Suprapubic skin (tissue), 4 donors: ENCODE measurements around the gene CACNG3. TPM values are rescaled to one million over a fixed set of nuclear protein-coding genes. Genes with fewer than 3 reads are reported as not detected.

Experiments
- DNase-seq, 2 donors: peaks; one replicate each; pipeline ENCODE4 v3.0.0-alpha.2; 2019; ENCODE audit warnings: low spot score in 2 of 2
- H3K27ac ChIP-seq: fragments of 200-600 bp; sonication (generic); one replicate; pipeline ENCODE4 v1.5.1; 2019
- H3K27me3 ChIP-seq: fragments of 200-600 bp; sonication (generic); one replicate; pipeline ENCODE4 v1.5.1; 2019
- H3K36me3 ChIP-seq: fragments of 200-600 bp; sonication (generic); one replicate; pipeline ENCODE4 v1.5.1; 2019
- H3K4me1 ChIP-seq: fragments of 200-600 bp; sonication (generic); one replicate; pipeline ENCODE4 v1.5.1; 2019
- H3K4me3 ChIP-seq: fragments of 200-600 bp; sonication (generic); one replicate; pipeline ENCODE4 v1.5.1; 2019; ENCODE audit warnings: mild to moderate bottlenecking
- H3K9me3 ChIP-seq: fragments of 200-600 bp; sonication (generic); one replicate; pipeline ENCODE4 v1.5.1; 2019
- CTCF ChIP-seq, 2 donors: fragments of 200-600 bp in 1 of 2; fragments of 450-650 bp in 1 of 2; sonication (generic) in 1 of 2; IDR thresholded peaks; one replicate each; pipeline ENCODE4 v1.5.1; 2016 to 2019; ENCODE audit warnings: antibody characterized with exemption in 2 of 2, mild to moderate bottlenecking in 1 of 2, moderate library complexity in 1 of 2
- EP300 ChIP-seq: sonication (generic); formaldehyde crosslinking; IDR thresholded peaks from one replicate; pipeline ENCODE4 v1.6.1; 2017; ENCODE audit warnings: antibody characterized with exemption
- POLR2A ChIP-seq, 2 donors: fragments of 450-650 bp; IDR thresholded peaks; one replicate each; pipeline ENCODE4 v1.6.1; 2017; ENCODE audit warnings: antibody characterized with exemption in 2 of 2, mild to moderate bottlenecking in 2 of 2, moderate library complexity in 2 of 2
- POLR2AphosphoS5 ChIP-seq, 3 donors: sonication (generic); formaldehyde crosslinking; IDR thresholded peaks; one replicate each; pipeline ENCODE4 v1.6.1; 2017; ENCODE audit warnings: antibody characterized with exemption in 3 of 3
- WGBS: methylation state at CpG from one replicate; pipeline ENCODE4 v1.1.5; 2018; 5-methylcytosine and 5-hydroxymethylcytosine counted together
- total RNA-seq, 4 donors: library from RNA; depleted of rRNA; stranded (reverse); fragments of >200 nt; gene quantifications; one replicate each; pipeline ENCODE4 v1.1.0, GENCODE V29; 2016

The CACNG3 gene
- total RNA-seq, 4 donors from 2014 or later, result not detected

DNA sequence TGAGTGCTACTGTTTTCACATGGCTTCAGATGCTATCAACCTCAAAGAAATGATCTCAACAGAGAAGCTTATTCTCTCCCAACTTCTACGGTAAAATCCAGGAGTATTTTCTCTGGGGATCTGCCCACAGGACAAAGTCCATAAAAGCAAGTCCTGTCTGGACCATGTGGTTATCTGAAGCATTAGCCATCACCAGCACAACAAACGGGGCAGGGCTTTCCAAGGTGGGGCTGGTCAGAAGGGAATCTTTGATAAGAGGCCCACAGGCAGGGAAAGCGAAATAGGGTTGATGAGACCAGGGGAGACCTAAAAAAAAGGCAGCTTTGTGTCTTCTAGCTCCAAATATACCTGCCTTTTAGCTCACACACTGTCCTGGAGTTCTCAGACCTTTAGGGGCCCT is 38.7 kb upstream of the CACNG3 start:
- no peak for DNase-seq
- Histone ChIP-seq H3K9me3 (no peaks in the 10 kb centered on the region), H3K27ac (no peak overlapping the region), H3K36me3 (no peaks in the 10 kb centered on the region), H3K27me3 (no peaks in the 10 kb centered on the region), H3K4me3 (no peak overlapping the region), H3K4me1 (no peaks in the 10 kb centered on the region)
- TF ChIP-seq POLR2A (IDR thresholded peaks at IDR 0.05) (no peak), CTCF (IDR thresholded peaks at IDR 0.05) (no peak), EP300 (no peak), POLR2AphosphoS5 (IDR thresholded peaks at IDR 0.05) (no peak)
- WGBS, result 81% methylated on average over 3 of the region's 3 CpGs

- Histone ChIP-seq H3K4me1 (no peaks in the 10 kb centered on the region), H3K36me3 (no peaks in the 10 kb centered on the region), H3K9me3 (no peaks in the 10 kb centered on the region), H3K4me3 (no peak overlapping the region), H3K27ac (no peak overlapping the region), H3K27me3 (no peaks in the 10 kb centered on the region)
- WGBS, result 90% methylated on average over 4 of the region's 4 CpGs
- TF ChIP-seq CTCF (IDR thresholded peaks at IDR 0.05), result no peak
- TF ChIP-seq EP300, result no peak
- no peak for TF ChIP-seq POLR2AphosphoS5 (IDR thresholded peaks at IDR 0.05)
- TF ChIP-seq POLR2A (IDR thresholded peaks at IDR 0.05), result no peak
- DNase-seq, result no peak
Observed at GRCh38 chr16:24218299-24218698, 37.8 kb upstream of the CACNG3 start.

DNA sequence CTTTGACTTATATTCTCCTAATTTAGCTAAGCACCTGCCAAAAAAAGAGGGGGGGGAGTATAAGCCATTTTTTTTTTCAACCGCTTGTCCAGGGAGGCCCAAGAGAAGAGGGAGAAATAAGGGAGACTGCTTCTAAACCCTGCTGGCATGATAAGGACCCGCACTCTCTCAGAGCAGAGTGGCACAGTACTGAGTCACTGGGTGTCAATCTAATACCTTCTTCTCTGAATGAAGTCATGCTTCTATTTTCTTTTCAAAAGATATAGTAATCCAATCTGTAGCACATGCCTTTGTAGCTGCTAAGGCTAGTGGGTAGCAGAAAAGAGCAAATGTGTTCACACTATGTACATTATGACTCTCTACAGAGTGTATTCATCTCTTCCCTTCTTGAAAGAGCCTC is 34.9 kb upstream of the CACNG3 start:
- Histone ChIP-seq H3K4me3 (no peak overlapping the region), H3K4me1 (no peaks in the 10 kb centered on the region), H3K27me3 (no peaks in the 10 kb centered on the region), H3K27ac (no peak overlapping the region), H3K9me3 (no peaks in the 10 kb centered on the region), H3K36me3 (no peaks in the 10 kb centered on the region)
- TF ChIP-seq EP300 (no peak), POLR2A (IDR thresholded peaks at IDR 0.05) (no peak), POLR2AphosphoS5 (IDR thresholded peaks at IDR 0.05) (no peak), CTCF (IDR thresholded peaks at IDR 0.05) (no peak)
- WGBS, result 98% methylated on average over 2 of the region's 2 CpGs
- no peak for DNase-seq

- no peak for DNase-seq
- Histone ChIP-seq H3K27ac (no peak overlapping the region), H3K9me3 (no peaks in the 10 kb centered on the region), H3K27me3 (no peaks in the 10 kb centered on the region), H3K4me1 (no peaks in the 10 kb centered on the region), H3K36me3 (no peaks in the 10 kb centered on the region), H3K4me3 (no peak overlapping the region)
- WGBS, result 91% methylated on average over 7 of the region's 7 CpGs
- no peak for TF ChIP-seq POLR2A (IDR thresholded peaks at IDR 0.05)
- TF ChIP-seq CTCF (IDR thresholded peaks at IDR 0.05), result no peak
- no peak for TF ChIP-seq POLR2AphosphoS5 (IDR thresholded peaks at IDR 0.05)
- TF ChIP-seq EP300, result no peak
Observed at GRCh38 chr16:24228514-24228913, 27.6 kb upstream of the CACNG3 start.

GRCh38 chr16:24232936-24233335 is 23.2 kb upstream of the CACNG3 start:
- no peak overlapping the region for H3K27ac ChIP-seq
- H3K36me3 ChIP-seq, result no peaks in the 10 kb centered on the region
- TF ChIP-seq POLR2AphosphoS5 (IDR thresholded peaks at IDR 0.05) (no peak), POLR2A (IDR thresholded peaks at IDR 0.05) (no peak), EP300 (no peak), CTCF (IDR thresholded peaks at IDR 0.05) (no peak)

More at GRCh38 chr16:24232936-24233335, 23.2 kb upstream of the CACNG3 start:
- Histone ChIP-seq H3K27me3 (no peaks in the 10 kb centered on the region), H3K4me1 (no peaks in the 10 kb centered on the region), H3K4me3 (no peak overlapping the region), H3K9me3 (no peaks in the 10 kb centered on the region)
- DNase-seq, result no peak
- WGBS, result 63% methylated on average over 2 of the region's 2 CpGs
